GM12878 (cell line): ENCODE data around the gene MBD6. TPM values are rescaled to one million over a fixed set of nuclear protein-coding genes. Genes with fewer than 3 reads are reported as not detected.

Experiments
- ATAC-seq: fragments of 200-7000 bp; cut with Tn5 transposase; 3 replicates; pipeline ENCODE4 v1.9.1; 2020; ENCODE audit warnings: mild to moderate bottlenecking, moderate library complexity
- BruUV-seq: library from RNA; stranded (reverse); fragments of 400-500 nt; replicated peaks from 2 replicates; lab custom pipeline; 2021; lab: Mats Ljungman, UMichigan
- CTCF ChIA-PET: fragments of 300-600 bp; sonication (Branson Sonifier 250); formaldehyde crosslinking; extraction: SDS; loops from one replicate; lab custom pipeline; 2021; ENCODE audit warnings: inconsistent platforms; lab: Yijun Ruan, JAX
- POLR2A ChIA-PET: fragments of 350-600 bp; formaldehyde crosslinking; extraction: SDS; loops from one replicate; lab custom pipeline; 2021; ENCODE audit warnings: inconsistent platforms; lab: Charles Lee
- RAD21 ChIA-PET: fragments of 300-600 bp; sonication (Branson Sonifier 250); formaldehyde crosslinking; loops from one replicate; lab custom pipeline; 2023; ENCODE audit warnings: antibody characterized with exemption; ENCODE audit not compliant: unreplicated experiment; lab: Charles Lee
- SMC1A ChIA-PET: fragments of 300-600 bp; sonication (Branson Sonifier 250); formaldehyde crosslinking; loops from one replicate; lab custom pipeline; 2023; ENCODE audit not compliant: unreplicated experiment, uncharacterized antibody; lab: Charles Lee
- DNase-seq: peaks from one replicate; pipeline ENCODE4 v3.0.0-alpha.2; 2011; ENCODE audit warnings: low read depth, low spot score
- FAIRE-seq: peaks from 3 replicates; lab custom pipeline; 2011; peaks lifted over from hg19 to GRCh38; lab: Jason Lieb, UNC
- H2AFZ ChIP-seq: 2 replicates; pipeline ENCODE4 v1.6.0; 2011; ENCODE audit warnings: low read depth, low read length, control low read depth; ENCODE audit not compliant: control insufficient read depth
- H3K27ac ChIP-seq: 2 replicates; pipeline ENCODE4 v1.5.1; 2011; ENCODE audit warnings: control low read depth; ENCODE audit not compliant: control insufficient read depth, insufficient read depth
- H3K27me3 ChIP-seq, 2 experiments: replicated peaks in 1 of 2; 2 replicates each; pipeline versions ENCODE4 v1.6.0 to v1.6.1; 2011; ENCODE audit warnings: low read length in 1 of 2; ENCODE audit not compliant: control insufficient read depth in 2 of 2, insufficient read depth in 2 of 2
- H3K36me3 ChIP-seq, 2 experiments: 2 replicates each; pipeline ENCODE4 v1.5.1; 2011; ENCODE audit warnings: low read length in 1 of 2; ENCODE audit not compliant: control insufficient read depth in 2 of 2, insufficient read depth in 2 of 2
- H3K4me1 ChIP-seq: 2 replicates; pipeline ENCODE4 v1.6.1; 2011; ENCODE audit warnings: mild to moderate bottlenecking, low read length, moderate library complexity, mixed read lengths; ENCODE audit not compliant: control insufficient read depth, insufficient read depth
- H3K4me2 ChIP-seq: 2 replicates; pipeline ENCODE4 v1.6.0; 2011; ENCODE audit warnings: control low read depth; ENCODE audit not compliant: control insufficient read depth, insufficient read depth
- H3K4me3 ChIP-seq: fragments of 200-600 bp; sonication (generic); 2 replicates; pipeline ENCODE4 v1.5.1; 2016
- H3K79me2 ChIP-seq: 2 replicates; pipeline ENCODE4 v1.6.0; 2011; ENCODE audit warnings: low read length; ENCODE audit not compliant: control insufficient read depth, insufficient read depth
- H3K9ac ChIP-seq: 2 replicates; pipeline ENCODE4 v1.8.0; 2011; ENCODE audit warnings: low read length, control low read depth, mixed read lengths; ENCODE audit not compliant: control insufficient read depth, insufficient read depth
- H3K9me3 ChIP-seq: replicated peaks from 3 replicates; pipeline ENCODE4 v1.5.1; 2011; ENCODE audit warnings: mild to moderate bottlenecking, low read length; ENCODE audit not compliant: control insufficient read depth, insufficient read depth
- H4K20me1 ChIP-seq: 2 replicates; pipeline ENCODE4 v1.6.0; 2011; ENCODE audit not compliant: control insufficient read depth, insufficient read depth
- CHD1 ChIP-seq: IDR thresholded peaks from 2 replicates; pipeline ENCODE4 v1.6.1; 2012; ENCODE audit warnings: low read depth, low read length, improper control_type of control experiment
- GATAD2B ChIP-seq: fragments of 450-650 bp; conservative IDR thresholded peaks from 2 replicates; pipeline ENCODE4 v1.6.1; 2017; ENCODE audit warnings: low read depth, mild to moderate bottlenecking, moderate library complexity
- HCFC1 ChIP-seq: fragments of 150-350 bp; IDR thresholded peaks from 2 replicates; pipeline ENCODE4 v1.6.1; 2014; ENCODE audit warnings: low read length
- KAT2A ChIP-seq: conservative IDR thresholded peaks from 2 replicates; pipeline ENCODE4 v1.6.1; 2011; ENCODE audit warnings: low read depth, low read length; ENCODE audit not compliant: control insufficient read depth
- NFYA ChIP-seq: IDR thresholded peaks from 2 replicates; pipeline ENCODE4 v1.6.1; 2011; ENCODE audit warnings: low read depth, mild to moderate bottlenecking, low read length, improper control_type of control experiment, borderline replicate concordance
- RB1 ChIP-seq: fragments of 450-650 bp; formaldehyde crosslinking; IDR thresholded peaks from 2 replicates; pipeline ENCODE4 v1.6.1; 2017; ENCODE audit warnings: mild to moderate bottlenecking, borderline replicate concordance
- SPI1 ChIP-seq: IDR thresholded peaks from 2 replicates; pipeline ENCODE4 v1.6.1; 2011; ENCODE audit warnings: low read depth, mild to moderate bottlenecking, low read length, moderate library complexity, borderline replicate concordance; ENCODE audit not compliant: insufficient read depth
- SREBF1 ChIP-seq: IDR thresholded peaks from 2 replicates; pipeline ENCODE4 v1.6.1; 2012; ENCODE audit warnings: mild to moderate bottlenecking, low read length
- TARDBP ChIP-seq: IDR thresholded peaks from 2 replicates; pipeline ENCODE4 v1.6.1; 2016; ENCODE audit warnings: borderline replicate concordance
- TBL1XR1 ChIP-seq: IDR thresholded peaks from 2 replicates; pipeline ENCODE4 v1.6.1; 2012; ENCODE audit warnings: low read depth, low read length, improper control_type of control experiment
- TCF7 ChIP-seq: IDR thresholded peaks from 2 replicates; pipeline ENCODE4 v1.6.1; 2014; ENCODE audit warnings: antibody characterized with exemption, borderline replicate concordance
- WGBS: methylation state at CpG from one replicate; pipeline ENCODE4 v1.1.6; 2016; ENCODE audit warnings: low lambda C conversion rate; ENCODE audit not compliant: insufficient replicate concordance, insufficient coverage; ENCODE audit errors: missing lambda C conversion rate; 5-methylcytosine and 5-hydroxymethylcytosine counted together
- in situ Hi-C: fragments of 300-500 bp; cut with MboI; formaldehyde crosslinking; loops from 9 replicates; pipeline ENCODE4 v1.14.3; 2018; ENCODE audit warnings: mixed read lengths
- intact Hi-C: fragments of 100-400 bp; cut with micrococcal nuclease; formaldehyde crosslinking; loops from one replicate; pipeline ENCODE4 v1.14.2; 2022; ENCODE audit not compliant: unreplicated experiment
- polyA plus RNA-seq, 11 experiments: library from polyadenylated mRNA; depleted of rRNA in 4 of 11; unstranded in 6 of 11; stranded (reverse) in 5 of 11; fragments of >200 nt; fragmentation: Nextera tagmentation in 4 of 11; fragmentation: Illumina TruSeq in 1 of 11; extraction: Ambion mirVana in 4 of 11; extraction: Trizol in 1 of 11; gene quantifications; 1 replicate in 1 of 11; 2 replicates in 10 of 11; pipeline versions ENCODE4 v1.2.1 to v1.2.3, GENCODE V29; 2011 to 2016; ENCODE audit warnings: inconsistent platforms in 2 of 11, missing spikeins in 2 of 11, low read depth in 1 of 11
- total RNA-seq, 4 experiments: library from RNA; depleted of rRNA in 3 of 4; stranded (reverse); fragments of >200 nt in 3 of 4; fragmentation: Illumina TruSeq in 1 of 4; extraction: Trizol in 1 of 4; gene quantifications; 2 replicates each; pipeline versions ENCODE4 v1.2.1 to v1.2.3, GENCODE V29; 2013 to 2021
- TF ChIP-seq, protein P1 (sequence below): fragments of 450-650 bp; conservative IDR thresholded peaks from 2 replicates; pipeline ENCODE4 v1.6.1; 2017; ENCODE audit warnings: mild to moderate bottlenecking, moderate library complexity
- TF ChIP-seq, protein P2 (sequence below): fragments of 150-350 bp; IDR thresholded peaks from 2 replicates; pipeline ENCODE4 v1.6.1; 2014; ENCODE audit warnings: mild to moderate bottlenecking, low read depth, low read length

MBD6 gene
- total and polyA plus RNA-seq, 10 of the 15 experiments (the other 5 are each of a cell fraction or from before 2014, with no cell fraction given) = 1.5 to 52.7 (median 6.8) TPM

DNA sequence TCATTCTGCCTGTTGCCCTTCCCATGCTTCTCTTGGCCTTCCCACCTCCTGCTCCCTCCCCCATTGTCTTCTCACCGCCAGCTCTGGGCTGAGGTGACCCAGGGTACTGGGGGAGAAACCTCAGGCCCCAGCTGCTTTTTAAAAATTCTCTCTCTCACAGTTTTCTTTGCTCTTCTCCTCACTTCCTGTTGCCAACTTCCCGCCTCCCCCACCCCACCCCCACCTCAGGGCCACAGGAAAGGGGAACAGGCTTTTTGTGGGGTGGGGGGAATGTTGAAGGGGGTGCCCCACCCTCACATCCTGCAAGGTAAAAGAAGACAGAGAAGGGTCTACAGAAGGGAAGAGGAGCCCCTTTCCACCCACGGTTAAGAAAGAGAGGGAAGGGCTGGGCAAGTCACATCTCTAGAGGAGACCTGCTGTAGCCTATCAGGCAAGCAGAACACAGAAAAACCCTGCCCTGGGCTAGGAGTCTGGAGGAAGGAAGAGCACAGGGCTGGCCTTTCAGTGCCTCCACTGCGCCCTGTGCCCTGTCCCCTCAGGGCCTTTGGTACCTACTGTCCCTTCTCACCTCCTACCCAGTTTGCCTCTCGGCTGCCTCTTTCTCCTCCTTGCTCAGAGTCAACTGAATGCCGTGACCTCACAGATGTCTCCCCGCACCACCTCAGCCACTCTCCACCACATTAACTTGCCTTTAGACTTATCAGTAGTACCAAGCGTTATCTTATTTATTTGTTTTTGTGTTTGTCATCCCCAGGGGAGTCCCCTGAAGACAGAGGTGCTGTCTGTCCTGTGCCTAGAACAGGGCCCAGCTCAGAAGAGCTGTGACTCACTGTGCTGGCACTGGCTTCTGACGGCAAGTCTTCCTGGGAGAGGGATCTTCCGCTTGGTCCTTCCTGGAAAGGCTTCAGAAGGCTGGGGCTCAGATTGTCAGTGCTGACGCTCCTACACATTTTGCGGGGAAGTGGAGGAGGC, 44.6 kb upstream of the MBD6 start (continued):
- TF ChIP-seq, protein P1, sequence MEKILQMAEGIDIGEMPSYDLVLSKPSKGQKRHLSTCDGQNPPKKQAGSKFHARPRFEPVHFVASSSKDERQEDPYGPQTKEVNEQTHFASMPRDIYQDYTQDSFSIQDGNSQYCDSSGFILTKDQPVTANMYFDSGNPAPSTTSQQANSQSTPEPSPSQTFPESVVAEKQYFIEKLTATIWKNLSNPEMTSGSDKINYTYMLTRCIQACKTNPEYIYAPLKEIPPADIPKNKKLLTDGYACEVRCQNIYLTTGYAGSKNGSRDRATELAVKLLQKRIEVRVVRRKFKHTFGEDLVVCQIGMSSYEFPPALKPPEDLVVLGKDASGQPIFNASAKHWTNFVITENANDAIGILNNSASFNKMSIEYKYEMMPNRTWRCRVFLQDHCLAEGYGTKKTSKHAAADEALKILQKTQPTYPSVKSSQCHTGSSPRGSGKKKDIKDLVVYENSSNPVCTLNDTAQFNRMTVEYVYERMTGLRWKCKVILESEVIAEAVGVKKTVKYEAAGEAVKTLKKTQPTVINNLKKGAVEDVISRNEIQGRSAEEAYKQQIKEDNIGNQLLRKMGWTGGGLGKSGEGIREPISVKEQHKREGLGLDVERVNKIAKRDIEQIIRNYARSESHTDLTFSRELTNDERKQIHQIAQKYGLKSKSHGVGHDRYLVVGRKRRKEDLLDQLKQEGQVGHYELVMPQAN = no peak
- TF ChIP-seq RB1 (no peak), TARDBP (no peak), HCFC1 (no peak), NFYA (no peak)
- TF ChIP-seq, protein P2, sequence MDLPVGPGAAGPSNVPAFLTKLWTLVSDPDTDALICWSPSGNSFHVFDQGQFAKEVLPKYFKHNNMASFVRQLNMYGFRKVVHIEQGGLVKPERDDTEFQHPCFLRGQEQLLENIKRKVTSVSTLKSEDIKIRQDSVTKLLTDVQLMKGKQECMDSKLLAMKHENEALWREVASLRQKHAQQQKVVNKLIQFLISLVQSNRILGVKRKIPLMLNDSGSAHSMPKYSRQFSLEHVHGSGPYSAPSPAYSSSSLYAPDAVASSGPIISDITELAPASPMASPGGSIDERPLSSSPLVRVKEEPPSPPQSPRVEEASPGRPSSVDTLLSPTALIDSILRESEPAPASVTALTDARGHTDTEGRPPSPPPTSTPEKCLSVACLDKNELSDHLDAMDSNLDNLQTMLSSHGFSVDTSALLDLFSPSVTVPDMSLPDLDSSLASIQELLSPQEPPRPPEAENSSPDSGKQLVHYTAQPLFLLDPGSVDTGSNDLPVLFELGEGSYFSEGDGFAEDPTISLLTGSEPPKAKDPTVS = no peak

DNA sequence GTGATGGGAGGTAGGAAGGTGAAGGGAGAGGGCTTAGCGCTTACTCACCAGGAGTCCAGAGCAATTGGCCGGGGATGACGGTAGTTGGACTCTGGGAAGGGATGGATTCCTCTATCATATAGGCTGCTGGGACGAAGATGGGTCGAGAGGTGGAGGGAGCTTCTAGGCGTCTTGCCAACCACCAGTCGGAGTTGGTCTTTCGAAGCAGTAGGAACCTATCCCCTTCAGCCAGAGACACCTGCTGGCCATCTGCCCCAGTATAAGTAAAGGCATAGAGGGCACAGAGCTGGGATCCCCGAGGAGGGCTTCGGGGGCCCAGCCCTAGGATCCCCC, 43.6 kb upstream of the MBD6 start:
- ChIA-PET SMC1A (interaction anchor here (1.2 to 2.7 kb wide), 2 partner anchors 20 to 26 kb away, joined by 3 to 10 read pairs; partner anchors contain the start of gene GLI1), CTCF (interaction anchor here (1.8 to 8.1 kb wide), 4 partner anchors 18 to 39 kb away, joined by 3 to 114 read pairs (median 18); partner anchors contain the start of genes GLI1 and INHBE), RAD21 (no interaction called here)
- no peak for DNase-seq
- intact Hi-C loops = loop anchor here (5.0 to 10.0 kb wide), 2 partner anchors 43 to 276 kb away; partner anchors contain the start of genes CDK4, DDIT3, MARCHF9 and MBD6
- Histone ChIP-seq H3K4me3 (peak overlapping the region; percentile 92; the same call in 1 of the 2 replicates), H3K36me3 (peaks cover 1 to 10% of the 10 kb centered on the region in 2 experiments; a peak in 3 of 4 replicates), H3K4me1 (peaks cover 34% of the 10 kb centered on the region), H2AFZ (no peak overlapping the region), H3K9me3 (no peaks in the 10 kb centered on the region), H3K9ac (peak overlapping the region; percentile 74), H3K27ac (peak overlapping the region; percentile 85), H3K4me2 (peak overlapping the region; percentile 99)
- in situ Hi-C loops = no loop called here
- TF ChIP-seq SREBF1 (no peak), CHD1 (no peak), SPI1 (no peak), TCF7 (no peak), KAT2A (no peak), GATAD2B (no peak), TBL1XR1 (no peak)
- TF ChIP-seq, all 136 proteins: peak for 0
- no peak for ATAC-seq
- Histone ChIP-seq H4K20me1 (no peaks in the 10 kb centered on the region), H3K27me3 (no peaks in the 10 kb centered on the region), H3K79me2 (peaks cover 44% of the 10 kb centered on the region)
- POLR2A ChIA-PET = interaction anchor here (0.7 to 1.7 kb wide), 4 partner anchors 13 to 49 kb away, joined by 3 to 7 read pairs (median 4); partner anchors contain the start of gene DDIT3
- no peak for FAIRE-seq
- WGBS = 62% methylated on average over 10 of the region's 10 CpGs
- no TSS peak for BruUV-seq
